ENCODE results near the gene BRD2.

- TF ChIP-seq CTCF (IDR thresholded peaks at IDR 0.05; ENCODE audit: insufficient read depth, low read depth, low read length) (no peak), EZH2 (IDR thresholded peaks at IDR 0.05; ENCODE audit: insufficient read depth, low read length) (no peak)
Measured at GRCh38 chr6:32962213-32962826, 6.1 kb upstream of the BRD2 start.

Data from astrocyte (in vitro differentiated cells and primary cell).